Posterior cingulate gyrus (tissue), 11 donors: ENCODE measurements around the gene HIVEP3.

Source experiments
- DNase-seq, 10 donors: peaks; one replicate each; pipeline versions ENCODE4 v3.0.0 to v3.0.0-alpha.2; 2020 to 2021; ENCODE audit warnings: mixed read lengths in 3 of 10
- intact Hi-C: fragments of 100-400 bp; cut with DNase I; formaldehyde crosslinking; loops from one replicate; pipeline ENCODE4 v1.15.1; 2023

HIVEP3 gene

DNA sequence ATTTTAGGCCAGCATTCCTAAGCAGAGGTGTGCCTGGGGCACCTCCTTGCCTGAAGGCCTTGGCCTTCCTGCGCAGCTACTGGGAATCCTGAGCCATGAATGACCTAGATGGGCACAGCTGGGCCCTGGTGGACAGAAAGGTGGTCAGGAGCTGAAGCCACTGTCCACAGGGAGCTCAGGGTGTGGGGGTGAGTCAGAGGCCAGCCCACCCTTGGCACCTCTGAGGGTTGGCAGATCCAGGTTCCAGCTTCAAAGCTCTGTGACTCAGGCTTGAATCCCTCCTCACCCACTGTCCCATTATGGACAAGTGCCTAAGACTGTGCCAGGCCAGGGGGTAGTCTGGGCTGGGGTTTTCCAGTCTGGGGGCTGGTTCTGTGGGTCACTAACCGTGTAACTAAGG is 427.8 kb downstream of the HIVEP3 start:
- intact Hi-C loops, result no loop called here
- peak in 2 of 10 donors; percentile 19 to 68 for DNase-seq

DNA sequence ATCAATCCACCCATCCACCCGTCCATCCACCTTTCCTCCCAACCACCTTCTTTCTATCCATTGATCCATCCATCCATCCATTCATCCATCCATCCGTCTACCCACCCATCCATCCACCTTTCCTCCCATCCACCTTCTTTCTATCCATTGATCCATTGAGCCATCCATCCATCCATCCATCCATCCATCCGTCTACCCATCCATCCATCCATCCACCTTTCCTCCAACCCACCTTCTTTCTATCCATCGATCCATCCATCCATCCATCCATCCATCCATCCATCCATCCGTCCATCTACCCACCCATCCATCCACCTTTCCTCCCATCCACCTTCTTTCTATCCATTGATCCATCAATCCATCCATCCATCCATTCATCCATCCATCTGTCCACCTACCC is 429.2 kb downstream of the HIVEP3 start:
- DNase-seq, result no peak
- intact Hi-C loops, result no loop called here

DNA sequence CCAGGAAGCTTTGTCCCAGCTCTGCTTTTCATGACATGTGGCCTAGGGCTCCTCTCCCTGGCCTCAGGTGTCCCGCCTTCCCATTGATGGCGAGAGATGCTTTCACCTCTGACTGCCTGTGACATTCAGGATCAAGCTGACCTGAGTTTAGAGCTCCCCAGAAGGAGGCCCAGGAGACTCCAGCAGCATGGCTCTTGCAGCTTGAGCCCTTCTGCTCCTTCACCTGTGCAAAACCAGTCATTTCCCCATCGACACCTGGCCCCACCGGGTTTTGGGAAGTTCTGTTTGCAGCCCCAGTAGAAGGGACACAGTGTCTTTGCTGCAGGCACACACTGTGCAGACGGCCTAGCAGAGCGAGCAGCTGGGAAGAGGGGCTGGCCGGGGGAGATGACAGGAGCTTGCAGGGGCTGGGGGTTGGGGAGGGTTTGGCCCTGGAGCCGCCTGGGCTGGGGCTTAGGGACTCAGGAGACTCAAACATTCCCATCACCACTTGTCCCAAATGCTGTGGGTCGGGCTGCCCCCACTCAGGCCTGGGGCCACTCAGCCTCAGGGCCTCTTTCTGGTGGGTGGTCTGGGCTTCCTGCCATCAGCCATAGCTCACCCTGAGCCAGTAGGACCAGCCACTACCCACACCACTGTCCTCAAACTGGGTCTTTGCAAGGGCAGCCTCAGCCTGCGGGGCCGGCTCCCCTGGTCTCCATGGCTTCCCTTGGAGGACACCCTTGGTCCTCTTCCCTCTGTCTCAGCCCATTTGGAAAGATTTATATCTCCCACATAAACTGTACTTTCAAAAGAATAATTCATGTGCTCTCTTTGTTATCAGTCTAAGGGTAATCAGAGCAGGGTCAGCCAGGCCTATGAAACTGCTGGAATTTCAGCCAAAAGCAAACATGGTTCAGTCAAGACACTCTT is 430.4 kb downstream of the HIVEP3 start:
- DNase-seq, result peak in 4 of 10 donors; percentile 12 to 72 (median 40)
- intact Hi-C loops, result no loop called here

DNA sequence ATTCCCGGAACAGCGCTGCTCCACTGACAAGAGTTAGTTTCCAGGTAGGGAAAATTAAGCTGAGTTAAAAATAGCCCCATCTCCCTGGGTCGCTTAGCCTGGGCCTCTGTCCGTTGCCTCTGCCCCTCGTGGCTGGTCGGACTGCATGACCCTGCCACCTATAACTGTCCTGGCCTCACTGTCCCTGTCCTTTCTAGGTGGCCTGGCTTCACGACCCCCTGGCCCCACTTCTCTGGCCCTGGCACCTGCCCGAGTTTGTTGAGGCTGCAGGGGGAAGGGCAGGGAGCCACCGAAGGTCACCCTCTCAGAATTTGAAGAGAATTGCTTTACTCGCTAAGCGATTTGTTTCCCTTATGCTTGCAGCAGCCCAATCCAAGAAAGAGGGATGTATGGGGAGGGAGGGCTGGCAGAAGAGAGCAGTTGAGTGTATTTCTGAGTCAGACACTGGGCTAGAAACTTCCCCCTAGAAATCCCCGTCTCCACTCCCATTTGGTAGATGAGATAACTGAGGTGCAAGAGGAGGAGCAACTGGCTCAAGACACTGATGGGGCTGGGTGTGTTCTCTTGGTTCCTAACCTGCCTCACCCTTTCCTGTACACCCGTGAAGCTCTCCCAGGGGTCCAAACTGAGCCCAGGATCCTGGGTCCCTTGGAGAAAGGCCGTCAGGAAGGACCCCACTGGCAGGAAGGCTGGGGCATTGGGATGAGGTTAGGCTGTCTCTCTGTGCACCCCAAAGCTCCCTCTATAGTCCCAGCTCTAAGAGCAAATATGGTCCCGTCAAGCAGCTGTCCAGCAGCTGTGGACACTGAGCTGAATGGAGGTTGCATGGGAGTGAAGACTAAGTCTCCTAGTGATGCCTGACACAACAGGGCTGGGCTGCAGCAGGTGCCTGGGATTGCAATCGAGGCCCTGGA is 431.3 kb downstream of the HIVEP3 start:
- intact Hi-C loops, result no loop called here
- DNase-seq, result peak in 4 of 10 donors; percentile 5 to 54 (median 42)

DNA sequence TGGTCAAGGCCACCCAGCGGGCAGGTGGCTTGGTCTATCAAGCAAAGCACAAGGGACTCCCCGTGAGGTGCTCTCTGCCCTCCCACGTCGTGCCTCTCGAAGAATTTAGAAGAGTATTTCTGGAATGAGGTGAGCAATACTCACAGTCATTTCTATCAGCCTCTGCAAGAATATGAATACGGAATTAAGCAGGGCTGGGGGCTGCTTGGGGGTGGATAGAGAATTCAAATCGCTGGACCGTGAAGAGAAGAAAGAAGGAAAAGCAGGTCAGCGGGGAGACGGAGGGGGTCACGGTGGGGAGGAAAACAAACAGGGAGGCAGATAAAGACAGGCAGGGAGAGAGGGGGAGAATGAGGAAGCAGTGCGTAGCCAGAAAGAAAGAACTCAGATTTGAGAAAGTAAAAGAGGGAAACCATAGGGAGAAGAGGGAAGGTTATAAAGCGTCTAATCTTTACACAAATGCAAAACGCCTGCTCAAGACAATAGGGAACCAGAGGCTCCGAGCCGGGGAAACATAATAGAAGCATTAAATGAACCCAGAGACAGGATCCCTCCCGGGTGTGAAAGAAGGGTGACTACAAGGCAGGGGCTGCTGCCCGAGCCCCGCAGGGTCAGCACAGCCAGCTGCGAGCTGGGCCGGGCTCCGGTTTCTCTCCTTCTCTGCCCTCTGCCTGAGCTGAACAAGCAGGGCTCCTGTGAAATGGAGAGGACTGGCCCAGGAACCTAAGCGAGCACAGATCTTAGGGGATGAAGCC is 432.2 kb downstream of the HIVEP3 start:
- intact Hi-C loops, result no loop called here
- DNase-seq, result peak in 3 of 10 donors; percentile 7 to 64 (median 25)

DNA sequence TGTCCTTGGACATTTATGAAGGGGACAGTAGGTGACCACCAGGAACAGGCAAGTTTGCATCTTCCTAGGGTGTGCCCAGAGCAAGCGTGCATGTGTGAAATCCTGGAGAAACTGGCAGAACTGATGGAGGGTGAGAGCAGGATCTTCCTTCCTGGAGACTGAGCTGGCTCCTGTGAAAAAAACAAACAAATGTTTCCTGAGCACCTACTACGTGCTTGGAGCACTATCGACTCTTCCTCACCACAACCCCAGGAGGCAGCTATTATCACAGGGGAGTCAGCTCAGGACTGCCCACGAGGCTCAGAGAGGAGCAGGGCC is 432.7 kb downstream of the HIVEP3 start:
- intact Hi-C loops, result no loop called here
- DNase-seq, result peak in 2 of 10 donors; percentile 2 to 48

DNA sequence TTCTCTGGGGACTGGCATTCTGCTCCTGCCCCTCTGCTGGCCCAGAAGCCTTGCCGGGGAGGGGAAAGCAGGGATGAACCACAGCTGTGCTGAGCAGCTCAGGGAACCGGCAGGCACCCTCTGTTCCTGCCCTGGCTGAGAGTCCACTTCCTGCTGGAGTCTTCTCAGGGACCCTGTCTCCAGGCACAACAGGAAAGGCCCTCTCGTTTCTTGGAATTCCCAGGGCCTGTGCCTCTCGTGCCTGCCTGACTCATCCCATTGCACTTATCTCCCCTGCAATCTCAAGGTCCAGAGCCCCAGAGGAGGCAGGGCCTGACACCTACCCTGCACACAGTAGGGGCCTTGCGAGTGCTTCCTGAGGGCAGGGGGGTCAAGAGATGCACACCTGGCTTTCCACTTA is 433.1 kb downstream of the HIVEP3 start:
- intact Hi-C loops, result no loop called here
- DNase-seq, result peak in 2 of 10 donors; percentile 34 to 62

DNA sequence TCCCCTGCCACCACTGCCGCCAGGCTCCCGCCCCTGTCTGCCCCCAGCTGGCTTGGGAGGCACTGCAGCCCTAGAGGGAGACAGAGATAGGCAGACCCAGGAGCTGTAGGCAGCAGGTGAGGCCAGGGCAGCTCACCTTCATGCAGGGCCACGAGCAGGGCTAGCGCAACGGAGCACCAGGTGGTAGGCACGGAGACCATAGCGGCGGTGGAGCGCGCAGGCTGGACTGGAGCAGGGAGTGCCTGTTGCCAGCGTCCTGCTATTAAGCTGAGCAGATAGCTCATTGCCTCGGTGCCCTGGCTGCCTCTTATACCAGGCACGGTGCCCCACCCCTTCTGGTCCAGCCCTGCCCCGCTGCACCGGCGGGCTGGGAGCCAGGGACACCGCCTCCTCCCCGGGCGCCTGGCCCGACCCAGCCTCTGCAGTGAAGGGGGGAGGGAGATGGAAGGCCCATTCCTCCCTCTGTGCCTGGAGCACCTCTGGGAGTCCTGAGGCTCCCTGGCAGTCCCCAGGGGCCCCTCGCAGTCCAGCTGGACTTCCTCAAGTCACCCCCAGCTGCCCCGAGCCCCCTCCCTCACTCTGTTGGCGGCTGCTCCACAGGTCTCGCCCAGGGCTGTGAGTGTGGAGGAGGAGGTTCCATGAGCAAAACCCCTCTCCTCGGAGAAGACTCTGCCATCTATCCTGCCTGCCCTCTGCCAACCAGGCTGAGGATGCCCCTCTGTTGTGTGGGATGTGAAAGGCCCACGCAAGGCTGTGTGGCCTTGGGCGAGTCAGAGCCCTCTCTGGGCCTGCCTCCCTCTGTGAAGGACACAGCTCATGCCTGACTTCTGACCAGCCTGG is 434.1 kb downstream of the HIVEP3 start, which contains the start of gene EDN2:
Gene EDN2, minus strand, starts transcription at position 282 of the 840 bp plus-strand sequence. Its CDS starts 82 bp downstream, at position 200.
- intact Hi-C loops, result no loop called here
- DNase-seq, result peak in 1 of 10 donors; percentile 59

DNA sequence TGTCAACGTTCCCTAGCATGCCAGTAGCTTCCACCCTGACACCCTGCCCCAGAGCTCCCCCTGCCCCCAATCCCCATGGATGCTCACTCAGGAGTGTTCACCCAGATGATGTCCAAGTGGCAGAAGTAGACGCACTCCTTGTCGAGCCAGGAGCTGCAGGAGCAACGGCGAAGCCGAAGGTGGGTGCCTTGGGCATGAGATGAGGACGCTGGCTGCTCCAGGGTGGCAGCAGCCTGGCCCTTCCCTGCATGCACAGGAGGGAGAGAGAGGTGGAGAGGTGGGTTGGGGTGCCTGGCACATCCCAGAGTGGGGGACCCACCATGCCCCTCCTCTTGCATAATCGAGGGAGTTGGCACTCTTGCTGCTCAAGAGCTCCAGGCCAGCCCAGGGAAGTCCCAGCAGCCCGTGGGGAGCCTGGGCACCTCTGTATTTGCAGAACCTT is 434.7 kb downstream of the HIVEP3 start:
- intact Hi-C loops, result no loop called here
- DNase-seq, result peak in 2 of 10 donors; percentile 73 to 81

DNA sequence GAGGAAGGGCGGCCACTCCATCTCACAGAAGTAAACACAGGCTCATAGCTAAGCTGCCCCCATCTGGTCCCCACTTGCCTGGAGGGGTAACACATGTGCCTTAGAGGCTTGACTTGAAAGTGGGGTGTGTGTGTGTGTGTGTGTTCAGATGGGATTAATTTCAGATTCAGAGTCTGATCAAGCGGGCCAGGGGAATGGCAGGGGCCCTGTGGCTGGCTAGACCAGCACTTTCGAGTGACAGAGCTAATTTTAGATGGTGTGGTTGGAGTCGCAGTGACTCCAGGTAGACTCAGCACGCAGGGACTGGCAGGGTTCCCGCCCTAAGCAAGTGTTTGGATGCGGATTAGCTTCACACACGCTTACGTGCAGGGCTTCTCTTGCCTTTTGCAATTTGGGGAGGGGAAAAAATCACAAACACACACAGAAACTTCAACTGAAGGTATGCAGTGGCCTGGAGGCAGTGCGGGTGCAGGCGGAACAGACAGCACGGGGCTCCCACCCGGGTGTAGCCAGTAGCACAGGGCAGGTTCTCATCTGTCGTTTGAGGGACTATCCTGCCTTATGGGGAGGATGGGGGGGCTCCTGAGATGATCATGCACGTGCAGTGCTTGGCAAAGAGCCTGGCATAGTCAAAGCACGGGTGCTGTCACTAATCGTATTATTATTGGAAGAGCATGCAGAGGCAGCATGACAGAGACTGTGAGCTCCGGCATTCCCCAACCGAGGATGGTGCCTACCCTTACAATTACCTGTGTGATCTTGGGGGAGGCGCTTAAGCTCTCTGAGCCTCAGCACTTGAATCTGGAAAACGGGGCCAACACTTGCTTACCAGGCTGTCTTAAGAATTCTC is 435.5 kb downstream of the HIVEP3 start:
- DNase-seq, result peak in 2 of 10 donors; percentile 47 to 82
- intact Hi-C loops, result no loop called here

DNA sequence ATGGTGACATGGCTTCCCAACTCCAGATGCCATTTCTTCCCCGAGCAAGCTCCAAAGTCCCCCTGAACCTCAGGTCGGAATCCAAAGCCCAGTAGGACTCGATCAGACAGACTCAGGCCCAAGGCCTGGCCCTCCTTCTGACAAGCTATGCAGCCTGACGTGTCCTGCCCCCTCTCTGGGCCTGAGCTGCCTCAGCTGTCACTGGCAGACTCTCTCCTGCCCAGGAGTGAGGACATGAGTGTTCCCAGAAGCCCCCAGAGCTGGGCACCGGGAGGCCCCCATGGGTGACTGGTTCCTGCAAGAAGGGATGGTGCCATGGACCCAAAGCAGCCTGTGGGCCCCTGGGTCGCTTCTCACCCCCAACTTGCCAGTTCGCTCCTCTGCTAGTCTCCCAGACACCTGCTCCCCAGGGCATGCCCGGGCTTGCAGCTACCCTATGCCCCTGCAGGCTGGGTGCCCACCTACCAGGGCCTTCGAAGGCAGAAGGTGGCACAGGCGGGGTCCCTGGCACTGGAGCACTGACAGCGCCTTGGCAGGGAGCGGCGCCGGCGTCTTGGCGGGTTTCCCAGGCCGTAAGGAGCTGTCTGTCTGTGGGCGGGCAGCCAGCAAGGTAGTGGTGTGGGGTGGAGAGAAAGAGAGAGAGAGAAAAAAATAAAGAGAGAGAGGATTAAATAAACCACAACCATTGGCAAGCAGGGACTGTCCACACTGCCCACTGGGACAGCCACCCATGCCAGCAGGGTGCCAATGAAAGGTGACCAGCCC is 436.5 kb downstream of the HIVEP3 start:
- intact Hi-C loops, result no loop called here
- DNase-seq, result peak in 3 of 10 donors; percentile 82 to 84 (median 82)

DNA sequence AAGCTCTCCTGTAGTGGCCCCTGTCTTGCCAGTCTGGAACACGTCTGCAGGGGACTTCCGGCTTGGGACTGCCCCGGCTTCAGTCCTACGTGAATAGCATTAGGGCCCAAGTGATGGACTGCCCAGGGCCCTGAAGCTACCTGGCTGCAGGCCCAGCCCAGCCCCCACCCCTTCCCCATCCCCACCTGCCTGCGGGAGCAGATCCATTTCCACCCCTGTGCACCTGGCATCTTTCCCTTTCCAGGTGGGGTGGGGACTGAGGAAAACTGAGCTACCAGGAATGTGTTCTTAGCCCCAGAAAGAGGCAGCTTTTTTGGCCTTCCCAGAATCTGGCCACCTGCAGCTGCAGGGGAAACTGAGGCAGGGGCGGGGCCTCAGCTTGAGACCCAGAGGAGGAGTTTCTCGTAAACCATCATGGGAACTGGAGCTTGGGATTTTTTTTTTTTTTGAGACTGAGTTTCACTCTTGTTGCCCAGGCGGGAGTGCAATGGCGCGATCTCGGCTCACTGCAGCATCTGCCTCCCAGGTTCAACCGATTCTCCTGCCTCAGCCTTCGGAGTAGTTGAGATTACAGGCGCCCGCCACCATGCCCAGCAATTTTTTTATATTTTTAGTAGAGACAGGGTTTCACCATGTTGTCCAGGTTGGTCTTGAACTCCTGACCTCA is 437.5 kb downstream of the HIVEP3 start:
- intact Hi-C loops, result no loop called here
- peak in 2 of 10 donors; percentile 55 to 74 for DNase-seq

DNA sequence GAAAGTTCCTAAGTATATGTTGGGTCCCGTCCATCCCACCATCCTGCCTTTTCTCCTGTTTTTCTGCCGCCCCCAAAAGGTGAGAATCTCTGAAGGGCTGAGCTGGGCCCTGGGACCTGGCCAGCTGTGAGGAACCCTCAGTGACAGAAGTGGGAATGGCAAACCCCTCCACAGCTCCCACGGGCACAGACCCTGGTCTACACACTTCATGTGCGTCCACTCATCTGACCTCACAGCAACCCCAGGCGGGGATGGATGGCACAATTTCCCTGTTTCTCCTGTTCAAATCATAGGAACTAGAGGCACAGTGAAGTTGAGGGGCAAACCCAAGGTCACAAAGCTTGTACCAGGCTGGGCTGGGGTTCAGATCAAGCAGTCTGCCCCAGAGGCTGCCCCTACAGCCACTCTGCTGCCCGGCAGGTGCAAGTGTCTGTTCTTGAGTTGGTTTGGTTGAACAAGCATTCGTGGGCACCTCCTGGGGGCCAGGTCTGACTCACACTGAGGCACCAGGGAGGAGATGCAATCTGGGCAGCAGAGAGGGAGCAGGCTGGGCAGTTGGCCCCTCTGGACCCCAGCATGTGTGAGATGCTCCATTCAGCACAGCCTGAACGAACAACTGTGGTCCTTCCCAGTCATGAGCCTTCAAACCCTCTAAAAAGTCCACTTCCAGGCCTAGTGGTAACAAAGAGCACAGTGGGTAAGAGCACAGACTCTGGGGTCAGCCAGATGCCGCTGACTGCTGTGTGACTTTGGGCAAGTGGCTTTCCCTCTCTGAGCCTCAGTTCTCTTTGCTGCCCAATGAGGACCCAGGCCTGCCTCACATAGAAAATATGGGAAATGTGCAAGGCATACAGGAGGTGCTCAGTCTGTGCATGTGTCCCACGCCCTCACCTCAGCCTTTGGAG is 438.3 kb downstream of the HIVEP3 start:
- intact Hi-C loops, result no loop called here

DNA sequence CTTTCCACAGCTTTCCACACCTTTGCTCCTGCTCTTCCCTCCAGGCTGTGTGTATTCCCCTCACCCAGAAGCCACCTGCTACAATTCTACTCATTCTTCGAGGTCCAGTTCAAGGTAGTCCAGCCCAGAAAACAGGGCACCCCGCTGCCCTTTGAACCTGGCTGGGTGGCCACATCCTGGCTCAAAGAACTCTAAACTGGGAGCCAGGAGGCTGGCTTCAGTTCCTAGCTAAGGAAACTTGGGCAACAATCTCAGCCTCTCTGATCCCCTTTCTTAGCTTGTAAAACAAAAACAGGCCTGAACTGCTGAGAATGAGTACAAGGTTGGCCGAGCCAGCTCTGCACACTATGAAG is 438.9 kb downstream of the HIVEP3 start:
- DNase-seq, result peak in 1 of 10 donors; percentile 16
- intact Hi-C loops, result no loop called here

More for the DNA sequence above, 438.3 kb downstream of the HIVEP3 start:
- peak in 2 of 10 donors; percentile 66 to 67 for DNase-seq

DNA sequence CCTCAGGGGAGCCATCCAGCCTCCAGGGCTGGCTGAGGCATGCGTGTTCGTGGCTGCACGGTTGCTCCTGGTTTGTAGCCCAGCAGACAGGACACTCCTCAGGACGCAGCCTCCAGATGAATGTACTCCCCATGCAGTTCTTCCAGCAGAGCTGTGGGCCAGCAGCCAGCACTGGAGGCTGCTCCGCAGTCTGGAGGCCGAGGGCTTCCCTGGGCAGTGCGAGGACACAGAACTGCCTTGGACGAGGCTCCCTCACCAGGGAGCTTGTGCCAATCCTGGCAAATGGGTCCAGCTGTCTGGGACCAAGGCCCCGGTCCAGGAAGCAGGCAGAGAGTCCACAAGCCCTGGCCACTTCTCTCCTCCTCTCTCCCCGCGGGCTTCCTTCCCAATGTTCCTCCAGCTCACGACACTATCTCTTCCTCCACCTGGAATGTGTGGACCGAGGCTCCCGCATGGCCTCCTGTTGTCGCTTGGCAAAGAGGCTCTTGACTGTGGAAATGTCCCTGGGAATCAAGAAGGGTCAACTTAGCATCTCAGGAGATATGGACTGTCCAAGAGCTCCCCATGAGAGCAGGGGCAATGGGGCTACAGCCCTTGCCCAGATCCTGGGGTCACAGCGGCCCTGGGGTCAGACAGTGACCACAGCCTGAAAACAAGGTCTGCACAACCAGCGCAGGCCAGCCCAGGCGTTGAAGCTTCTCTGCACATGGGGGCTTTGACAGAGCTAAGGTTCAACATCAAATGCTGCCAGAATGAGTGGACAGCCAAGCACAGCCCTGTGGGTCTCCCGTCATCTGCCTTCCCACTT is 439.5 kb downstream of the HIVEP3 start:
- intact Hi-C loops, result no loop called here
- DNase-seq, result peak in 4 of 10 donors; percentile 44 to 88 (median 68)
